Esophagus squamous epithelium (tissue), 5 donors: ENCODE data around the gene HOXB5. TPM values are rescaled to one million over a fixed set of nuclear protein-coding genes. Genes with fewer than 3 reads are reported as not detected.

ENCODE experiments used
- DNase-seq: peaks from one replicate; lab custom pipeline; 2025; lab: John Stamatoyannopoulos, UW
- H3K27ac ChIP-seq, 4 donors: fragments of 200-600 bp; sonication (generic); one replicate each; pipeline ENCODE4 v1.5.1; 2016 to 2019; ENCODE audit warnings: mild to moderate bottlenecking in 1 of 4
- H3K27me3 ChIP-seq, 4 donors: fragments of 200-600 bp; sonication (generic); 1 replicate in 3 of 4; 2 replicates in 1 of 4; pipeline versions ENCODE4 v1.5.1 to v1.6.0; 2017 to 2021; ENCODE audit warnings: antibody characterized with exemption in 1 of 4
- H3K36me3 ChIP-seq, 3 donors: fragments of 200-600 bp; sonication (generic); one replicate each; pipeline ENCODE4 v1.5.1; 2016 to 2019
- H3K4me1 ChIP-seq, 3 donors: fragments of 200-600 bp; sonication (generic); one replicate each; pipeline ENCODE4 v1.5.1; 2017 to 2019
- H3K4me3 ChIP-seq, 4 donors: fragments of 200-600 bp; sonication (generic); 1 replicate in 3 of 4; 2 replicates in 1 of 4; pipeline ENCODE4 v1.5.1; 2016 to 2019; ENCODE audit warnings: mild to moderate bottlenecking in 2 of 4, moderate library complexity in 1 of 4
- H3K9me3 ChIP-seq, 3 donors: fragments of 200-600 bp; sonication (generic); one replicate each; pipeline ENCODE4 v1.5.1; 2016 to 2019
- POLR2A ChIP-seq, 4 donors: fragments of 450-650 bp; IDR thresholded peaks; one replicate each; pipeline ENCODE4 v1.6.1; 2017; ENCODE audit warnings: antibody characterized with exemption in 4 of 4, mild to moderate bottlenecking in 4 of 4, moderate library complexity in 3 of 4
- WGBS, 2 donors: methylation state at CpG; one replicate each; pipeline ENCODE4 v1.1.5; 2018; 5-methylcytosine and 5-hydroxymethylcytosine counted together
- intact Hi-C: fragments of 100-400 bp; cut with DNase I; formaldehyde crosslinking; loops from one replicate; pipeline ENCODE4 v1.15.0; 2022
- total RNA-seq, 4 donors: library from RNA; depleted of rRNA; stranded (reverse); fragments of >200 nt; gene quantifications; one replicate each; pipeline ENCODE4 v1.1.0, GENCODE V29; 2016
- TF ChIP-seq, protein P1 (sequence below), 6 experiments: fragments of 450-650 bp in 4 of 6; fragments of 200-600 bp in 2 of 6; sonication (generic) in 2 of 6; IDR thresholded peaks; one replicate each; pipeline ENCODE4 v1.5.1; 2016 to 2019; ENCODE audit warnings: antibody characterized with exemption in 6 of 6, mild to moderate bottlenecking in 4 of 6, moderate library complexity in 4 of 6
- donor health status: DM: yes; HTN: yes; CAD: no.

HOXB5 gene
- total RNA-seq, 4 donors from 2014 or later: not detected

DNA sequence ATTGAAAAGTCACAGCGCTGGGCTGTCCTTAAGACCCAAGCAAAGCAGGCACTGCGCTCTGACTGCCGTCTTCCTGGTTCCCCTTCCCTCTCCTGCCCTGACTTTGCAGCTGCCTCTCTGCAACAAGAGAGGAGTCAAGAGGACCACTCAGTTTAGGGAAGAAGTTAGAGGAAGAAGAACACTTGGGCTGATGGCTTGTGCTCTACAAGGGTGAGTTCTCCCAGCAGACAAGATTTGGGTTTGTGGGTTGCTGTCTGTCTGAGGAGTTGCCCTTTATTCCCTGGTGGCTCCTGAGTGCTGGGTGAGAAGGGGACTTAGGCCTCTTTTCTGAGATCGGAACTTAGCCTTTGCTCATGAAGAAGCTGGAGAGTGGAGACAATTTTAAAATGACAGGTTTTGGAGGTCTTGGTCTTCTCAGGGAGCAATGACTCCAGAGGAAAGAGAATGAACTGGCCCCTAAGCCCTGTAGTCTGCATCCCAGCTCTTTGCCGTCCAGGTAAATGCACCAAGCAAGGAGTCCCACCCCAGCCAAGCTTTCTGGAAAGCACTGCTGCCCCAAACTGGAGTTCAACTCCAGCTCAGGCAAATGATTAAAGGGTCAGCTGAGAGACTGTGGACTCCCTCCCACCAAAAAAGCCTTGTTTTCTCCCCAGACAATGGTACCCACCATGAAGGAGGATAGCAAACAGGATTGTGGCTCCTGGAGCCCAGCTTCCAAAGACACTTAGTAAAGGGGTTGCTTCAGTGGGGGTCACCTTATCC lies 35.3 kb upstream of the HOXB5 start:
- H3K9me3 ChIP-seq: no peaks in the 10 kb centered on the region
- intact Hi-C loops: no loop called here
- H3K36me3 ChIP-seq: no peaks in the 10 kb centered on the region
- H3K27ac ChIP-seq: no peak overlapping the region
- peaks cover 22 to 35% (median 23%) of the 10 kb centered on the region in 3 donors for H3K4me1 ChIP-seq
- TF ChIP-seq, protein P1, sequence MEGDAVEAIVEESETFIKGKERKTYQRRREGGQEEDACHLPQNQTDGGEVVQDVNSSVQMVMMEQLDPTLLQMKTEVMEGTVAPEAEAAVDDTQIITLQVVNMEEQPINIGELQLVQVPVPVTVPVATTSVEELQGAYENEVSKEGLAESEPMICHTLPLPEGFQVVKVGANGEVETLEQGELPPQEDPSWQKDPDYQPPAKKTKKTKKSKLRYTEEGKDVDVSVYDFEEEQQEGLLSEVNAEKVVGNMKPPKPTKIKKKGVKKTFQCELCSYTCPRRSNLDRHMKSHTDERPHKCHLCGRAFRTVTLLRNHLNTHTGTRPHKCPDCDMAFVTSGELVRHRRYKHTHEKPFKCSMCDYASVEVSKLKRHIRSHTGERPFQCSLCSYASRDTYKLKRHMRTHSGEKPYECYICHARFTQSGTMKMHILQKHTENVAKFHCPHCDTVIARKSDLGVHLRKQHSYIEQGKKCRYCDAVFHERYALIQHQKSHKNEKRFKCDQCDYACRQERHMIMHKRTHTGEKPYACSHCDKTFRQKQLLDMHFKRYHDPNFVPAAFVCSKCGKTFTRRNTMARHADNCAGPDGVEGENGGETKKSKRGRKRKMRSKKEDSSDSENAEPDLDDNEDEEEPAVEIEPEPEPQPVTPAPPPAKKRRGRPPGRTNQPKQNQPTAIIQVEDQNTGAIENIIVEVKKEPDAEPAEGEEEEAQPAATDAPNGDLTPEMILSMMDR (IDR thresholded peaks at IDR 0.05): no peak
- TF ChIP-seq POLR2A (IDR thresholded peaks at IDR 0.05): no peak
- no peak for DNase-seq
- peaks cover 38 to 100% (median 83%) of the 10 kb centered on the region in 4 donors for H3K27me3 ChIP-seq
- no peak overlapping the region for H3K4me3 ChIP-seq
- WGBS, 2 donors: 18 to 23% methylated on average over 4 to 5 of the region's 5 CpGs

DNA sequence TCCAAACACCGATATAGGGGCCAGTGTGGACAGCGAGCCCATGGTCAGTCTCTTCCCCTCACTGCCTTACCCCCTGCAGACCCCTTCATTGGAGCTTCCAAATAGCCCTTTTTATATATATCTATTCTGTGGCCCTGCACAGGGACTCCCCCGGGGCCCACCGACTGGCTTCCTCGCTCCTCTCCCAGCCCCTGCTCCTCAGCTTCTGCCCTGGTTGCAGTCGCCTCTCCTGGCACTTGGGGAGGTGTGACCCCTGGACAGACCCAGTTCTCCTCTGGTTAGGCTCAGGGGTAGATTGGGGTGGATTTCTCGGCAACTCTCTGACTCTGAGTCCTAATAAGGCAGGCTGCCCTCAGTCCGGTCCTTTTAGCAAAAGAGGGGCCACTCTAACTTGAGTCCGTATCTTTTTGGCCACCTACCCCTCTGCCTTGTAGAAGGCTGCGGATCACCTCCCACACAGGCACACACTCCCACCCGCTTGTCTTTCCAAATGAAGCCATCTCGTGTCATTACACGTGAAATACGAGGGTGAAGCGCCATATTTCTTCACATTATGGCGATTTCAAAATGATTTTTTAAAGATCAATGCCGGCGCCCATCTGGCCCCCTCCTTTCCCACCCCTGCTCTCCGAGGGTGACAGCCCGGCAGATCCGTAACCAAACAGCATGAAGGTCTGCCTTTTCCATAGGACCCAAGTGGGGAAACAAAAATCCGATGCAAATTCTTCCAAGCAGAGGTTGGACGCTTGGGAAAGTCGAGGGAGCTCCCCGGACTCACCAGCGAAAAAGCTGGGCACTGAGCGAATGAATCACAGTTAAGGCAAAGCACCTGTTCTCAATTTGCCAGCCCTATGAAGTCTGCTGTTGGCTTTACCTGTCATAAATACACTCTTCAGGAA lies 34.3 kb upstream of the HOXB5 start:
- intact Hi-C loops: no loop called here
- Histone ChIP-seq H3K36me3 (no peaks in the 10 kb centered on the region), H3K27ac (no peak overlapping the region), H3K4me1 (peaks cover 22 to 26% (median 23%) of the 10 kb centered on the region in 3 donors), H3K9me3 (no peaks in the 10 kb centered on the region), H3K4me3 (no peak overlapping the region), H3K27me3 (peaks cover 33 to 100% (median 84%) of the 10 kb centered on the region in 4 donors)
- 27 to 33% methylated on average over 13 to 21 of the region's 27 CpGs for WGBS, 2 donors
- no peak for DNase-seq
- TF ChIP-seq, protein P1 (IDR thresholded peaks at IDR 0.05): no peak
- TF ChIP-seq POLR2A (IDR thresholded peaks at IDR 0.05): no peak

DNA sequence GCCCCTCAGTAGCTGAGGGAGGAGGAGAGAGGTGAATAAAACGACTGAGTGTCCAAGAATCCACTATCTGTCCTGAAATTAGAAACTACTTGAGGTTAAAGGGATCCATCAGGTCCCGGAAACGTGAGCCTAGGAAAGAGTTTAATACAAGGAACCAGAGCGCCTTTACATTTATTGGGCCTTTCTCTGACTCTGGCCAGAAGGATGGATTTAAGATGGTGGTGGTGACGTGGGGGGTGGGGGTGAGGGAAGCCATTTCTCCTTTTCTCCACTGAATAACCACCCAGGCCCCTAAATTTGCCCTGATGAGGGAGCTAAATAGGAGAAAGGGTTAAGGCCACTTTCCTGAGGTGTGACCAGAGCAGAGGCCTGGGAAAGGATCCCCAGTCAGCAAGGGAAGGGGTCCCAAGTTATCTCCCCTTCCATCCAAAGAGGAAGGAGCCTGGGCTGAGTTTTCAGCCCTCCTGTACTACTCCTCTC lies 33.6 kb upstream of the HOXB5 start:
- peaks cover 33 to 100% (median 81%) of the 10 kb centered on the region in 4 donors for H3K27me3 ChIP-seq
- WGBS, 2 donors: 17 to 18% methylated on average over 5 of the region's 5 CpGs
- intact Hi-C loops: no loop called here
- H3K36me3 ChIP-seq: no peaks in the 10 kb centered on the region
- peaks cover 22 to 26% (median 23%) of the 10 kb centered on the region in 3 donors for H3K4me1 ChIP-seq
- no peak overlapping the region for H3K4me3 ChIP-seq
- H3K9me3 ChIP-seq: no peaks in the 10 kb centered on the region
- H3K27ac ChIP-seq: no peak overlapping the region
- TF ChIP-seq POLR2A (IDR thresholded peaks at IDR 0.05): no peak
- TF ChIP-seq, protein P1 (IDR thresholded peaks at IDR 0.05): no peak
- no peak for DNase-seq

DNA sequence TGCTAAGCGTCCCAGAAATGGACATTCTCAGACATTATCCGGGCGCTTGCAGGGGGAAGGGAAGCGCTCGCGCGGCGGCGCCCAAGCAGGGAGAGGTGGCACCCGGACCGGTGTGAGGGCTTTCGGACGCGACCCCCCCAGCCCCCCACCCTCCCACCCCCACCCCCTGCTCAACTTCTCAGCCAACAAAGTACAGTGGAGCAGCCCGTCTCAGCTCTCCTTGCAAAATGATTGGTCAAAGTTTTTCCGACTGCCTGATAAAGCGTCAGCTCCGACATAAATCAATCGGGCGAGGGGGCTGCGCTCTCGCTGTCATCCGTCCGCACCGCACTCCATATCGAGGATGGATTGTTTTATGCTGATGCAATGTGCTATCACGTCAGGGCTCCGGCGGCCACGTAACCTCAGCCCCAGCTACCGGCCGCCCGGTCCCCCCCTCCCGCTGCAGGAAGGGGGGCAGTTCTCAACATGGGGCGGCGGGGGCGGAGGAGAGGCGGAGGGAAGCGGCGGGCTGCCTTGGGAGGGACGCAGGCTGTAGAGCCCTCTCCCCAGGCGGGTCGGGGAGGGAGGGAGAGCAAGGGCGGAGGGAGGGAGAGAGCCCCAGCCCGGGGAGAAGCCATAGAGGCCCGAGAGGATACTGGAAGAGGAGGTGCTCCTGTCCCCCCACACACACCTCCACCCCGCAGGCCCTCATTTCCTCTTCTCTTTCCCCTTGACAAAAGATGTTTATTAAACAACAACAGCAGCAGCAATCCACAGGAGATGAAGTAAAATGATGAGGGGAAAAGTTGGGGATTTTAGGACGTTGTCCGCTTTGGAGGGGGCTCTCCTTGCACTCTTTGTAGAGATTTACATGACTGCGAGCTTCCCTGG lies 32.9 kb upstream of the HOXB5 start, which contains the start of gene HOXB9:
Gene HOXB9 (minus strand): TSS at position 114 of the 873 bp plus-strand sequence. CDS start 89 bp downstream, at position 25.
- WGBS, 2 donors: 4 to 5% methylated on average over 6 to 7 of the region's 50 CpGs
- H3K9me3 ChIP-seq: no peaks in the 10 kb centered on the region
- H3K4me1 ChIP-seq: peaks cover 22 to 26% (median 23%) of the 10 kb centered on the region in 3 donors
- intact Hi-C loops: no loop called here
- no peak within 1 kb of the TSS for H3K27ac ChIP-seq
- no peak for TF ChIP-seq POLR2A (IDR thresholded peaks at IDR 0.05)
- TF ChIP-seq, protein P1 (IDR thresholded peaks at IDR 0.05): no peak
- no peak for DNase-seq
- peak within 1 kb of the TSS in 3 of 4 donors; percentile 3 to 61 (median 35) for H3K4me3 ChIP-seq
- H3K27me3 ChIP-seq: peaks cover 30 to 100% (median 79%) of the 10 kb centered on the region in 4 donors
- no peaks in the 10 kb centered on the region for H3K36me3 ChIP-seq
